Stimulated activated CD8-positive, alpha-beta memory T cell treated with anti-CD3 and anti-CD28 coated beads, Interleukin-12 subunit alpha, Interleukin-12 subunit beta, amount 100 ng/mL, for 1 hour (primary cell): ENCODE data around the gene DNAI2.
A peak's percentile ranks its signal among the peaks of the same experiment; 100 is the strongest.

ENCODE experiments used
- DNase-seq: peaks from one replicate; pipeline ENCODE4 v3.0.0-alpha.2; 2020; ENCODE audit warnings: low read depth

The DNAI2 gene

GRCh38 chr17:74339537-74340195 lies 65.6 kb downstream of the DNAI2 start:
- no peak for DNase-seq

DNA sequence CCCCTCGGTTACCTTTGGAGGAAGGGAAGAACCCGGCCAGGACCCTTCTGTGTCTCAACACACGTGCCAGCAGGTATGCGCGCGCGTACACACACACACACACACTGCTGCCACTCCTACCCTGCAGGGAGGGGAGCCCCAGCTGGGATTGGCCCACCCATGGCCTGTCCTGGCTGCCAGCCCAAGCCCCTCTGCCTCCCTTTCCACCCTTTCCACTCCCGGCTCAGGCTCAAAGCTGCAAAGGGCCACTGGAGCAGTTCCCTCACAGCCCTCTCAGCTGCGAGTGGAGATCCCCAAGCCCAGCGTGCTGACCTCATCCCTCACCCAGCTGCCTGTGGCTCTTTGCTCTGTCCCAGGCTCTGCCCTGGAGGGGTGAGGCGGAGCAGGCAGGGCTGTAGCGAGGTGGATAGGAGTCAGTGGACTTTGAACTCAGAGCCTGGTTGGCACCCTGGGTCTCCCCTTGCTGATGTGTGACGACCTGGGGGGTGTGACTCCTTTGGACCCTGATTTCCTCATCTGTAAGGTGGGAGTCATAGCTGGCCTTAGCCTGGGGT lies 66.5 kb downstream of the DNAI2 start:
- DNase-seq = no peak

DNA sequence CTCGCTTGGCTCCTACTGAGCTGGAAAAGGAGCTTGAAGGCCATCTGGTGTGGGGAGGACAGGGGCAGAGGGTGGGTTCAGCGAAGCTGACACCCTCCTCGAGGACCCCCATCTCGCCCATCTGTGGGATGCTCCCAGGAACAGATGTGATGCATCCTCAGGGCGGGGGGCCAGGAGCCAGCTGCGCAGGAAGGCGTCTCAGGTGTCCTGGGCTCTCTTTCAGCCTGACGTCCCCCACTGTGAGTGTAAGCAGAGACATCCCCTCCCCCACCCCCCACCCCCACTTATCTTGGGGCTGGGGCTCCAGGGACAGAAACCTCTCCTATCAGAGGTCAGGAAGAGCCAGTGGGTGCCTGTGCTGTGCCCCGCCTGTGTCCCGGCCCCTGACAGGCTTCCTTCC lies 68.2 kb downstream of the DNAI2 start:
- no peak for DNase-seq

GRCh38 chr17:74343121-74343520 lies 69.1 kb downstream of the DNAI2 start:
- DNase-seq = no peak

GRCh38 chr17:74343526-74344284 lies 69.7 kb downstream of the DNAI2 start:
- no peak for DNase-seq

GRCh38 chr17:74344658-74345057 lies 70.6 kb downstream of the DNAI2 start:
- no peak for DNase-seq

- DNase-seq = no peak
Measured at GRCh38 chr17:74345433-74346241, 71.6 kb downstream of the DNAI2 start.

- DNase-seq = no peak
Measured at GRCh38 chr17:74347646-74348045, 73.6 kb downstream of the DNAI2 start.

DNA sequence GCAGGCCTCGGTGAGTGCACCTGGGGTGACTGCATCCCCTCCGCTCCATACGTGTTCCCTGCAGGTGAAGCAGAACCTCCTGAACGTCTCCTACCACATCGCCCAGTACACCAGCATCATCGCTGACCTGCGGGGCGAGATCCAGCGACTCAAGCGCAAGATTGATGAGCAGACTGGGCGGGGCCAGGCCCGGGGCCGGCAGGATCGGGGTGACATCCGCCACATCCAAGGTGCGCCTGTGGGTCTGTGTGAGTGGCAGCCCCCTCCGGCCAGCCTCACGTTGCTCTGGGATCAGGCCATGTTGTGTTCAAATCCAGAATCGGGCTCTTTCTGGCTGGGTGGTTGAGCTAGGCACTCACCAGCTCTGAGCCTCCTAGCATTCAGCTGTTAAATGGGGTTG lies 75.1 kb downstream of the DNAI2 start:
- DNase-seq = no peak

GRCh38 chr17:74350486-74350885 lies 76.5 kb downstream of the DNAI2 start:
- DNase-seq = no peak

DNA sequence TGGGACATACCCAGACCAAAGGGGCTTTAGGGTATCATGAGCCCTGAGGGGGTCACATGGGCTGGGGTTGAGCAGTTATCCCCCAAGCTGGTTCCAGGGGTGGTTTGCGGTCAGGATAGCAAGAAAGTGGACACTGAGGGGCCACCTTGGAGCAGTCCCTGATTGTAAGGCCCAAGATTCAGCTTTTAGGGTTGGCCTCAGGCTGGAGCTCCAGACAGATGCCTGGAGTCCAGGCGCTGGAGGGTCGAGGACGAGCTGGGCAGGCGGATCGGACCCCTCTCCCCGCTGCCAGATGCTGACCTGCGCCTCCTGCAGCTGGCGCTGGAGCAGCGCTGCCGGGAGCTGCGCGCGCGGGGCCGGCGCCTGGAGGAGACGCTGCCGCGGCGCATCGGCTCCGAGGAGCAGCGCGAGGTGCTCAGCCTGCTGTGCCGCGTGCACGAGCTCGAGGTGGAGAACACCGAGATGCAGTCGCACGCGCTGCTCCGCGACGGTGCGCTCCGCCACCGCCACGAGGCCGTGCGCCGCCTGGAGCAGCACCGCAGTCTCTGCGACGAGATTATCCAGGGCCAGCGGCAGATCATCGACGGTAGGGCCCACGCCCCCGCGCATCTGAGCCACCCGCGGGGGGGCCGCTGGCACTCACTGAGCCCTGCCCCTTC lies 77.6 kb downstream of the DNAI2 start:
- no peak for DNase-seq

GRCh38 chr17:74353446-74354060 lies 79.5 kb downstream of the DNAI2 start:
- DNase-seq = no peak

- peak; percentile 12 for DNase-seq
Measured at GRCh38 chr17:74354123-74354522, 80.1 kb downstream of the DNAI2 start.

DNA sequence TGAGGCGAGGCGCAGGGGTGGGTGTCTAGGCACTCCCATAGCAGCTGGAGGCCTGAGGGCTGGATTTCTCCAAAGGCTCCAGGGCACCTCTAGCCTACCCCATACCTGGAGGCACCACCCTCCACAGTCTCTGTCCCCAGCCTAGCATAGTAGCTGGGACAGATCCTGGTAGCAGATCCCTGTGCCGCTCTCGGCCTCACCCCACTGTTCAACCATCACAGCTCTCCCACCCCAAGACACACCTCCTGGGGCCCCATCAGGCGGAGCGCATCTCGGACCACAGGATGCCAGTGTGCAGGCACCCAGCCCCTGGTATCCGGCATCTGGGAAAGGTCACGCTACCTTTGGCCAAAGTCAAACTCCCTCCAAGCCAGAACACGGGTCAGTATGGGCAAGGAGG lies 80.5 kb downstream of the DNAI2 start:
- no peak for DNase-seq

DNA sequence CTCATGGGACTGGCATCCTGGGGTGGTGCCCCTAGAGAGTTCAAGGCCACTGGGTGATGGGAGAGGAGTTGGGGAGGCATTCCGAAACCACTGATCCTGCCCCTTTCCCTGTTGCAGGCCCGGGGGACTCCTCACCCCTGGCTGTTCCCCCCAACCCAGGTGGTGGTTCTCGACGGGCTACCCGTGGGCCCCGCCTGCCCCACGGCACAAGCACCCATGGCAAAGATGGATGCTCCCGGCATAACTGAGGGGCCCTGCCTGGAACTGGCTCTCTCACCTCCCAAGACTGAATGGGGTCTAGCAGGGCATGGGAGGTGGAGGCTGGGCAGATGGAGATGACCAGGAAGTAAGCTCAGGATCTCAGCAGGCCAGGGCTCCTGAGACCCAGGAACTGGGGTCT lies 81.0 kb downstream of the DNAI2 start:
- no peak for DNase-seq

- DNase-seq = no peak
Measured at GRCh38 chr17:74356646-74357465, 82.8 kb downstream of the DNAI2 start.

GRCh38 chr17:74357466-74357809 lies 83.4 kb downstream of the DNAI2 start:
- no peak for DNase-seq

GRCh38 chr17:74358697-74359096 lies 84.7 kb downstream of the DNAI2 start:
- DNase-seq = no peak

DNA sequence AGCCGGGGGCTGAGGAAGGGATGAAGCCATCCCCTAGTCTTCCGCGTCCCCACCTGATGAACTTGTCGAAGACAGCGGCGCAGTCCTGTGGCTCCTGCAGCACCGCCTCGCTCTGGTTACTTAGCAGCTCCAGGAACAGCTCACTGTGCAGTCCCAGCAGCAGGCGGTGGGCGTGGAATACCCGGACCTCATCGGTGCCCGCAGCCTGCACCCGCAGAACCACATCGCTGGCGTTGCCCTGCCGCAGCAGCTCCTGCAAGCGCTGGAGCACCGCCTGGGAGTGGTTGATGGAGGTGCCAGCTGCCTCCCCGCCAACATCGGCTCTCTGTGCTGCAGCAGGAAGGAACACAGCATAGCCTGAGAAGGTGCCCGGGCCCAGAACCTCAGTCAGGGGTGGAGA lies 85.9 kb downstream of the DNAI2 start:
- no peak for DNase-seq

DNA sequence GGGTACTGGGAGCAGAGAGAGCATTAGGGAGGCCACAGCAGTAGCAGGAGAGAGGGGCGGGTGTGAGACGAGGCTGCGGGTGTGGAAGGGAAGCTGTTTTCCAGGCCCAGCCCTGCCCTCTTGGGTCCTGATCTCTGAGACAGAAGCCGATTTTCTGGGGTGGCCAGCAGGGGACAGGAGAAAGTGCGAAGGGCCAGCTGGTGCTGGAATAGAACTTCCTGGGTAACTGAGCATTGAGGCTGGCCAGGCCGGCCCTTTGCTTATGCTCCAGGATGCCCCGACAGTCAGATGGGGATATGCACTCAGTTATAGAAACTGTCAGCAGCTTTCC lies 86.8 kb downstream of the DNAI2 start:
- no peak for DNase-seq
